NK-92 treated with Interleukin-12 subunit alpha and Interleukin-12 subunit beta, amount 100 ng/mL, for 24 hours (cell line): Measurements from ENCODE around the gene DZANK1.
"Not testable (repeated sequence)": the region's sequence is repeated elsewhere in the genome, so short reads cannot be mapped to it uniquely, and the experiment has no call there.

Experiments
- DNase-seq: peaks from one replicate; lab custom pipeline; 2025; lab: John Stamatoyannopoulos, UW

Gene DZANK1

GRCh38 chr20:18436847-18437246 lies 30.0 kb downstream of the DZANK1 start:
- no peak for DNase-seq

- no peak for DNase-seq
Observed at GRCh38 chr20:18431206-18431605, 35.6 kb downstream of the DZANK1 start.

GRCh38 chr20:18430172-18430826 lies 36.5 kb downstream of the DZANK1 start:
- DNase-seq: no peak

- no peak for DNase-seq
Observed at GRCh38 chr20:18428490-18429173, 38.2 kb downstream of the DZANK1 start.

GRCh38 chr20:18427214-18427613 lies 39.6 kb downstream of the DZANK1 start:
- no peak for DNase-seq

GRCh38 chr20:18421608-18422007 lies 45.2 kb downstream of the DZANK1 start:
- no peak for DNase-seq

GRCh38 chr20:18416486-18416885 lies 50.3 kb downstream of the DZANK1 start:
- DNase-seq: no peak

GRCh38 chr20:18414140-18414539 lies 52.7 kb downstream of the DZANK1 start:
- DNase-seq: no peak

- DNase-seq: no peak
Observed at GRCh38 chr20:18412221-18412901, 54.5 kb downstream of the DZANK1 start.

- no peak for DNase-seq
Observed at GRCh38 chr20:18405826-18406225, 61.0 kb downstream of the DZANK1 start.

GRCh38 chr20:18404172-18404571 lies 62.7 kb downstream of the DZANK1 start:
- DNase-seq: no peak

GRCh38 chr20:18403269-18403668 lies 63.6 kb downstream of the DZANK1 start:
- no peak for DNase-seq

GRCh38 chr20:18401305-18401704 lies 65.5 kb downstream of the DZANK1 start:
- no peak for DNase-seq

- no peak for DNase-seq
Observed at GRCh38 chr20:18400460-18400859, 66.4 kb downstream of the DZANK1 start.

GRCh38 chr20:18398713-18399112 lies 68.1 kb downstream of the DZANK1 start:
- DNase-seq: not testable (repeated sequence)

GRCh38 chr20:18397030-18397429 lies 69.8 kb downstream of the DZANK1 start:
- no peak for DNase-seq

- DNase-seq: no peak
Observed at GRCh38 chr20:18395544-18395943, 71.3 kb downstream of the DZANK1 start.

- no peak for DNase-seq
Observed at GRCh38 chr20:18394363-18394762, 72.5 kb downstream of the DZANK1 start.

- no peak for DNase-seq
Observed at GRCh38 chr20:18391686-18392085, 75.1 kb downstream of the DZANK1 start.

GRCh38 chr20:18390201-18390600 lies 76.6 kb downstream of the DZANK1 start:
- DNase-seq: no peak

- DNase-seq: no peak
Observed at GRCh38 chr20:18388860-18389259, 78.0 kb downstream of the DZANK1 start.

- DNase-seq: no peak
Observed at GRCh38 chr20:18380908-18381529, 85.8 kb downstream of the DZANK1 start.
